OCI-LY3 (cell line): ENCODE results near the gene RASA2.

Experiments
- CTCF ChIP-seq: fragments of 200-600, 300-600 bp; sonication (generic); IDR thresholded peaks from 2 replicates; pipeline ENCODE4 v1.5.1; 2014; ENCODE audit warnings: antibody characterized with exemption, low read length, low read depth
- EZH2phosphoT487 ChIP-seq: fragments of 200-600 bp; shearing (Covaris generic); IDR thresholded peaks from 2 replicates; pipeline ENCODE4 v1.6.1; 2018; ENCODE audit warnings: antibody characterized with exemption, mixed run types, low read depth

GRCh38 chr3:141643796-141644195 lies 157.0 kb downstream of the RASA2 start:
- TF ChIP-seq CTCF, result no peak
- no peak for TF ChIP-seq EZH2phosphoT487
